ENCODE measurements around the gene FKBP5.

DNA sequence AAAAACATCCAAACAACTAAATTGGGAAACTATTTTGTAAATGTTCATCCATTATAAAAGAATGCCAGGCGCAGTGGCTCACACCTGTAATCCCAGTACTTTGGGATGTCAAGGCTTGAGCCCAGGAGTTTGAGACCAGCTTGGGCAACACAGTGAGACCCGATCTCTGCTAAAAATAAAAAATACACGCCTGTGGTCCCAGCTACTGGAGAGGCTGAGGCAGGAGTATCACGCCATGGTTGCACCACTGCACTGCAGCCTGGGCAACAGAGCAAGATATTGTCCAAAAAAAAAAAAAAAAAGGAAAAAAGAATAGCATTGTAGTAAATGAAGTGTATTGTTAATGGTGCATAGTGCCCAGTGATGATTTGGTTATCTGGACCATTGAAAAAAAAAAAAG lies 38.7 kb downstream of the FKBP5 start:
- TF ChIP-seq, protein P1, sequence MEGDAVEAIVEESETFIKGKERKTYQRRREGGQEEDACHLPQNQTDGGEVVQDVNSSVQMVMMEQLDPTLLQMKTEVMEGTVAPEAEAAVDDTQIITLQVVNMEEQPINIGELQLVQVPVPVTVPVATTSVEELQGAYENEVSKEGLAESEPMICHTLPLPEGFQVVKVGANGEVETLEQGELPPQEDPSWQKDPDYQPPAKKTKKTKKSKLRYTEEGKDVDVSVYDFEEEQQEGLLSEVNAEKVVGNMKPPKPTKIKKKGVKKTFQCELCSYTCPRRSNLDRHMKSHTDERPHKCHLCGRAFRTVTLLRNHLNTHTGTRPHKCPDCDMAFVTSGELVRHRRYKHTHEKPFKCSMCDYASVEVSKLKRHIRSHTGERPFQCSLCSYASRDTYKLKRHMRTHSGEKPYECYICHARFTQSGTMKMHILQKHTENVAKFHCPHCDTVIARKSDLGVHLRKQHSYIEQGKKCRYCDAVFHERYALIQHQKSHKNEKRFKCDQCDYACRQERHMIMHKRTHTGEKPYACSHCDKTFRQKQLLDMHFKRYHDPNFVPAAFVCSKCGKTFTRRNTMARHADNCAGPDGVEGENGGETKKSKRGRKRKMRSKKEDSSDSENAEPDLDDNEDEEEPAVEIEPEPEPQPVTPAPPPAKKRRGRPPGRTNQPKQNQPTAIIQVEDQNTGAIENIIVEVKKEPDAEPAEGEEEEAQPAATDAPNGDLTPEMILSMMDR (conservative IDR thresholded peaks at IDR 0.05; ENCODE audit: low read length), result no peak
- TF ChIP-seq EZH2phosphoT487 (IDR thresholded peaks at IDR 0.05; ENCODE audit: borderline replicate concordance, low read depth, low read length), result no peak
